T-helper 1 cell treated with Interleukin-12 subunit alpha and Interleukin-12 subunit beta and Interleukin-4 antibody, amounts not matched to agents 30 μg/mL and 1 μg/mL, for 36 hours (primary cell): Measurements from ENCODE around the gene APMAP.
"Not testable (repeated sequence)": the region's sequence is repeated elsewhere in the genome, so short reads cannot be mapped to it uniquely, and the experiment has no call there.

Experiments
- H3K27ac Mint-ChIP-seq: one replicate; pipeline ENCODE4 v1.8.0; 2021; ENCODE audit warnings: mild to moderate bottlenecking, mixed read lengths
- H3K27me3 Mint-ChIP-seq: one replicate; pipeline ENCODE4 v1.8.0; 2021; ENCODE audit warnings: low read depth, mixed read lengths
- H3K36me3 Mint-ChIP-seq: one replicate; pipeline ENCODE4 v1.8.0; 2021; ENCODE audit warnings: low read depth, mixed read lengths
- H3K4me1 Mint-ChIP-seq: one replicate; pipeline ENCODE4 v1.8.0; 2021; ENCODE audit warnings: low read depth, mixed read lengths
- H3K4me3 Mint-ChIP-seq: one replicate; pipeline ENCODE4 v1.8.0; 2021; ENCODE audit warnings: mild to moderate bottlenecking, moderate library complexity, mixed read lengths
- H3K9me3 Mint-ChIP-seq: one replicate; pipeline ENCODE4 v1.8.0; 2021; ENCODE audit warnings: mixed read lengths

Gene APMAP

DNA sequence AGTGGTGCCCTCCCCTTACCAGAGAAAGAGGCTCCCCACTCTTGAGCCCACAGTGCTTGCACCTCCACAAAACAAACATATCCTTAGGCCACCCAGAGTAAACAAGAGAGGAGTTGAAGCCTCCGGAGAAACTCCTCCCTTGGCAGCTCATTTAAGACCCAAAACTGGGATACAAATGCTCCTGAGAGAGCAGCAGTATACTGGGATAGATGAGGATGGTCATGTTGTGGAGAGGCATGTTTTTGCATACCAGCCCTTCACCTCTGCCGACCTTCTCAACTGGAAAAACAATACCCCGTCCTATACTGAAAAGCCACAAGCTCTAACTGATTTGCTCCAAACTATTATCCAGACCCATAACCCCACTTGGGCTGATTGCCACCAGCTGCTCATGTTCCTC, 71.8 kb downstream of the APMAP start:
- not testable (repeated sequence) for H3K4me1 Mint-ChIP-seq, H3K36me3 Mint-ChIP-seq, H3K9me3 Mint-ChIP-seq, H3K27ac Mint-ChIP-seq, H3K4me3 Mint-ChIP-seq
- peaks cover 17% of the 10 kb centered on the region for H3K27me3 Mint-ChIP-seq

DNA sequence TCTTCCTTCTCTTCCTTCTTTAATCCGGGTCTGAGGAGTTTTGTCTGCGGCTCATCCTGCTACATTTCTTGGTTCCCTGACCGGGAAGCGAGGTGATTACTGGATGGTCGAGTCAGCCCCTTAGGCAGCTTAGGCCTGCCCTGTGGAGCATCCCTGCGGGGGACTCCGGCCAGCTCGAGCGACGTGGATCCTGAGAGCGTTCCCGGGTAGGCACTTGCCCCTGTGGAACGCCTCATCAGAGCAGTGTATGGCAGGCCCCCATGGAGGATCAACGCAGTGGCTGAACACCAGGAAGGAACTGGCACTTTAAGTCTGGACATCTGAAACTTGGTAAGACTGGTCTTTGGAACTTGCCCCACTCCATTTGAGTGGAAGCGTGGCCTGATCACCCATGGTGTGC, 72.9 kb downstream of the APMAP start:
- not testable (repeated sequence) for H3K9me3 Mint-ChIP-seq, H3K4me3 Mint-ChIP-seq, H3K27ac Mint-ChIP-seq, H3K27me3 Mint-ChIP-seq, H3K36me3 Mint-ChIP-seq, H3K4me1 Mint-ChIP-seq

GRCh38 chr20:24918579-24919566, 73.7 kb downstream of the APMAP start:
- no peak overlapping the region for H3K27ac Mint-ChIP-seq
- no peaks in the 10 kb centered on the region for H3K9me3 Mint-ChIP-seq
- H3K4me1 Mint-ChIP-seq = peaks cover 7% of the 10 kb centered on the region
- H3K4me3 Mint-ChIP-seq = no peak overlapping the region
- H3K36me3 Mint-ChIP-seq = no peaks in the 10 kb centered on the region
- peaks cover 6% of the 10 kb centered on the region for H3K27me3 Mint-ChIP-seq

GRCh38 chr20:24917797-24918578, 74.6 kb downstream of the APMAP start:
- Mint-ChIP-seq H3K4me3 (no peak overlapping the region), H3K9me3 (no peaks in the 10 kb centered on the region), H3K27ac (no peak overlapping the region), H3K4me1 (peaks cover 7% of the 10 kb centered on the region), H3K27me3 (peaks cover 3% of the 10 kb centered on the region), H3K36me3 (no peaks in the 10 kb centered on the region)

GRCh38 chr20:24917056-24917455, 75.5 kb downstream of the APMAP start:
- peaks cover 3% of the 10 kb centered on the region for H3K27me3 Mint-ChIP-seq
- no peaks in the 10 kb centered on the region for H3K36me3 Mint-ChIP-seq
- H3K4me1 Mint-ChIP-seq = peaks cover 7% of the 10 kb centered on the region
- H3K27ac Mint-ChIP-seq = no peak overlapping the region
- no peaks in the 10 kb centered on the region for H3K9me3 Mint-ChIP-seq
- no peak overlapping the region for H3K4me3 Mint-ChIP-seq

DNA sequence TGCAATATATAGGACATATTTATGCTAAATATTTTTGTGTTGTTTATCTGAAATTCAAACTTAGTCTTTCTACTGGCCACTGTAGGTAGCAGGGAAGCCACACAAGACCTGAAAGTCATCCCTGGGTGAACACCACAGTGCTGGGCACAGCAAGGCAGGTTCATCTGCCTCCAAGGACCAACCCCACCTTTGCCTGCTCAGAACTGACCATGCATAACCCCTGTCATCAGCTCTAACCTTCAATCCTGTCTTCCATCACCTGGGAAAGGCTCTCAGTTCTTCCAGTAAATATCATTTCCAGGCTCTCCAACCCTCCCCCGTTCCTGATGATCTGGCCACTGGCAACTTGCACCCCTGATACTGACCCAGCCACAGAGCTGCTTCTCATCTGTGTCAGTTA, 76.1 kb downstream of the APMAP start:
- Mint-ChIP-seq H3K9me3 (no peaks in the 10 kb centered on the region), H3K36me3 (no peaks in the 10 kb centered on the region), H3K27ac (no peak overlapping the region), H3K4me1 (peaks cover 7% of the 10 kb centered on the region), H3K4me3 (no peak overlapping the region), H3K27me3 (peaks cover 3% of the 10 kb centered on the region)

GRCh38 chr20:24915892-24916291, 76.7 kb downstream of the APMAP start:
- peaks cover 3% of the 10 kb centered on the region for H3K27me3 Mint-ChIP-seq
- H3K4me3 Mint-ChIP-seq = no peak overlapping the region
- no peaks in the 10 kb centered on the region for H3K9me3 Mint-ChIP-seq
- no peak overlapping the region for H3K27ac Mint-ChIP-seq
- H3K4me1 Mint-ChIP-seq = peaks cover 7% of the 10 kb centered on the region
- H3K36me3 Mint-ChIP-seq = no peaks in the 10 kb centered on the region

DNA sequence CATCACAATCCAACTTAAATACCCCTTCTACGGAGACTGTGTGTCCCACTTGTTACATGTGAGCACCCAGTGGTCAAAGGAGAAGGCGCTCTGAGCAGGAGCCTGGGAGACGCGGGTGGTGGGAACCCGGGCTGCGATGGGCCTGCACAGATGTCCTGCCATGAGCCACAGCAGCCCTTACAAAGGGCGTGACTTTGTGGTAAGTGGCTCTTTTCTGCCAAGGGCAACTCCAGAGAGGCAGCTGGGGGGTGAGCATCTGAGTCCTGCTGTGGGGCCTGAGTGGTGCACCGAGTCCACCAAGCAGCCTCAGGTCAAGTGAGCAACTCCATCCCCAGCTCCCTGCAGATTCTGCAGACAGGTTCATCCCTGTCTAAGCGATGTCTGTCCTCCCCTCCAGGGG, 77.1 kb downstream of the APMAP start:
- Mint-ChIP-seq H3K4me1 (peaks cover 7% of the 10 kb centered on the region), H3K36me3 (no peaks in the 10 kb centered on the region), H3K4me3 (no peak overlapping the region), H3K27ac (no peak overlapping the region), H3K9me3 (no peaks in the 10 kb centered on the region), H3K27me3 (peaks cover 3% of the 10 kb centered on the region)

GRCh38 chr20:24914388-24915241, 77.9 kb downstream of the APMAP start:
- H3K36me3 Mint-ChIP-seq = no peaks in the 10 kb centered on the region
- no peaks in the 10 kb centered on the region for H3K9me3 Mint-ChIP-seq
- no peak overlapping the region for H3K4me3 Mint-ChIP-seq
- H3K27me3 Mint-ChIP-seq = no peaks in the 10 kb centered on the region
- H3K27ac Mint-ChIP-seq = no peak overlapping the region
- peaks cover 3% of the 10 kb centered on the region for H3K4me1 Mint-ChIP-seq

DNA sequence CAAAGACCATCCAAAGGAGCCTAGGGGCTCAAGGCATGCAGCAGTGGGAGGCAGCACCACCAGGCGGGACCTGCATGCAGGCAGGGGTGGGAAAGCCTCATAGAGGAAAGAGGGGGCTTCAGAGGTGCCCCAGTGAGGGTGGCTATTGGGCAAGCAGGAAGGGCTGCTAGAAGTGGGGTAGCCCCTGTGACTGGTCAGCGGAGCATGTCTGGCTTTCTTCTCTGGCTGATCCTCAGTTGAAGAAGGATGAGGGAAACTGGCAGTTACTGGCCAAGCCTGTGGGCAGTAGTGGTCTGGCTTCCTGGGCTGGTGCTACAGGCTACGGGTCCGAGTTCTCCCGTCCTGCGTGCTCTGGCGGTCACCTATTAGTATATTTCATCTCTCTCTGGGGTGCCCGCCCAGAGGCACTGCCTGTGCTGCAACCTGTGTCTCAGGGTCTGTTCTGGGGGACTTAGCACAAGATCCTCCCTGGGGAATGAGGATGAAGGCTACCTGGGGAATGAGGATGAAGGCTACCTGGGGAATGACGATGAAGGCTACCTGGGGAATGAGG, 79.4 kb downstream of the APMAP start:
- H3K4me3 Mint-ChIP-seq = no peak overlapping the region
- H3K4me1 Mint-ChIP-seq = no peaks in the 10 kb centered on the region
- no peak overlapping the region for H3K27ac Mint-ChIP-seq
- no peaks in the 10 kb centered on the region for H3K27me3 Mint-ChIP-seq
- H3K9me3 Mint-ChIP-seq = no peaks in the 10 kb centered on the region
- H3K36me3 Mint-ChIP-seq = no peaks in the 10 kb centered on the region
